H1 (cell line): ENCODE measurements around the gene PPY. TPM values are rescaled to one million over a fixed set of nuclear protein-coding genes. Genes with fewer than 3 reads are reported as not detected.

Experiments used
- ASH2L ChIP-seq: fragments of 200-600, 300-600 bp; sonication (generic); IDR thresholded peaks from one replicate; pipeline ENCODE4 v1.7.1; 2017; ENCODE audit warnings: low read length
- BACH1 ChIP-seq: IDR thresholded peaks from 2 replicates; pipeline ENCODE4 v1.6.1; 2012; ENCODE audit warnings: low read length, improper control_type of control experiment
- CBX8 ChIP-seq: fragments of 300-800, 300-1000 bp; sonication (generic); IDR thresholded peaks from 2 replicates; pipeline ENCODE4 v1.7.1; 2016; ENCODE audit warnings: low read depth, low read length, borderline replicate concordance
- CEBPB ChIP-seq: IDR thresholded peaks from 2 replicates; pipeline ENCODE4 v1.6.1; 2012; ENCODE audit warnings: low read depth, low read length
- EZH2 ChIP-seq: fragments of 200-600 bp; sonication (generic); IDR thresholded peaks from 2 replicates; pipeline ENCODE4 v1.7.1; 2012; ENCODE audit warnings: low read depth, mild to moderate bottlenecking, moderate library complexity, low read length, inconsistent platforms; ENCODE audit not compliant: severe bottlenecking
- FOSL1 ChIP-seq: IDR thresholded peaks from 2 replicates; pipeline ENCODE4 v1.6.1; 2011; ENCODE audit warnings: mild to moderate bottlenecking, low read depth, low read length, moderate library complexity; ENCODE audit not compliant: insufficient read depth
- KDM1A ChIP-seq: fragments of 200-600, 300-600 bp; sonication (generic); IDR thresholded peaks from 2 replicates; pipeline ENCODE4 v1.7.1; 2016; ENCODE audit warnings: mild to moderate bottlenecking, low read length, borderline replicate concordance
- KDM5A ChIP-seq: fragments of 200-600 bp; IDR thresholded peaks from 2 replicates; pipeline ENCODE4 v1.7.1; 2012; ENCODE audit warnings: mild to moderate bottlenecking, low read length, inconsistent platforms, mixed read lengths
- NRF1 ChIP-seq: IDR thresholded peaks from 2 replicates; pipeline ENCODE4 v1.6.1; 2011; ENCODE audit warnings: mild to moderate bottlenecking, low read depth, low read length, improper control_type of control experiment
- POLR2A ChIP-seq, 2 experiments: IDR thresholded peaks; 1 replicate in 1 of 2; 2 replicates in 1 of 2; pipeline ENCODE4 v1.6.1; 2011; ENCODE audit warnings: low read depth in 2 of 2, low read length in 2 of 2, mild to moderate bottlenecking in 2 of 2; ENCODE audit errors: control extremely low read depth in 1 of 2
- POLR2AphosphoS5 ChIP-seq: IDR thresholded peaks from 2 replicates; pipeline ENCODE4 v1.6.1; 2011; ENCODE audit warnings: low read depth, low read length
- RBBP5 ChIP-seq: IDR thresholded peaks from 2 replicates; pipeline ENCODE4 v1.7.1; 2012; ENCODE audit warnings: low read depth, mild to moderate bottlenecking, inconsistent platforms, low read length, moderate library complexity, borderline replicate concordance
- RXRA ChIP-seq: IDR thresholded peaks from 2 replicates; pipeline ENCODE4 v1.6.1; 2011; ENCODE audit warnings: low read depth, mild to moderate bottlenecking, low read length, moderate library complexity; ENCODE audit not compliant: insufficient read depth
- SIX5 ChIP-seq: IDR thresholded peaks from 2 replicates; pipeline ENCODE4 v1.6.1; 2011; ENCODE audit warnings: mild to moderate bottlenecking, low read depth, low read length
- SP1 ChIP-seq: IDR thresholded peaks from 2 replicates; pipeline ENCODE4 v1.6.1; 2011; ENCODE audit warnings: low read depth, low read length
- SP2 ChIP-seq: IDR thresholded peaks from 2 replicates; pipeline ENCODE4 v1.6.1; 2012; ENCODE audit warnings: mild to moderate bottlenecking, low read length, inconsistent platforms
- SRF ChIP-seq: IDR thresholded peaks from 2 replicates; pipeline ENCODE4 v1.6.1; 2011; ENCODE audit warnings: mild to moderate bottlenecking, low read depth, low read length, moderate library complexity
- SUZ12 ChIP-seq: fragments of 200-600 bp; sonication (generic); IDR thresholded peaks from 2 replicates; pipeline ENCODE4 v1.6.1; 2012; ENCODE audit warnings: mild to moderate bottlenecking, inconsistent platforms, low read length, moderate library complexity, mixed read lengths
- TAF7 ChIP-seq: optimal IDR thresholded peaks from 2 replicates; pipeline ENCODE3; 2011; ENCODE audit warnings: low read depth, mild to moderate bottlenecking, inconsistent platforms, low read length, moderate library complexity, borderline replicate concordance
- TCF12 ChIP-seq: IDR thresholded peaks from 2 replicates; pipeline ENCODE4 v1.6.1; 2011; ENCODE audit warnings: low read depth, mild to moderate bottlenecking, low read length
- ZNF274 ChIP-seq: IDR thresholded peaks from 2 replicates; pipeline ENCODE4 v1.7.0; 2012; ENCODE audit warnings: low read length, borderline replicate concordance; ENCODE audit errors: extremely low read depth
- polyA plus RNA-seq, 7 experiments: library from polyadenylated mRNA; depleted of rRNA in 3 of 7; stranded (reverse) in 5 of 7; unstranded in 2 of 7; fragments of >200 nt in 5 of 7; fragments of 200-250 nt in 2 of 7; gene quantifications; 1 replicate in 5 of 7; 2 replicates in 1 of 7; 4 replicates in 1 of 7; pipeline versions ENCODE4 v1.2.1 to v1.2.3, GENCODE V29; 2011 to 2013; ENCODE audit warnings: missing spikeins in 2 of 7, mixed read lengths in 2 of 7
- total RNA-seq: library from RNA; stranded (reverse); fragmentation: NEBNext Ultra II Directional; extraction: Animal tissue kit (Norgen Biotek cat#: 25700); gene quantifications from 2 replicates; pipeline ENCODE4 v1.2.1, GENCODE V29; 2021
- TF ChIP-seq, protein P1 (sequence below): IDR thresholded peaks from 2 replicates; pipeline ENCODE4 v1.6.1; 2011; ENCODE audit warnings: low read length, improper control_type of control experiment
- TF ChIP-seq, protein P2 (sequence below): IDR thresholded peaks from 2 replicates; pipeline ENCODE4 v1.6.1; 2011; ENCODE audit warnings: low read depth, mild to moderate bottlenecking, low read length; ENCODE audit not compliant: insufficient read depth

The PPY gene
- total and polyA plus RNA-seq, 2 of the 8 experiments (the other 6 are each of a cell fraction or from before 2014, with no cell fraction given), result 0.26 TPM; not detected in 1

DNA sequence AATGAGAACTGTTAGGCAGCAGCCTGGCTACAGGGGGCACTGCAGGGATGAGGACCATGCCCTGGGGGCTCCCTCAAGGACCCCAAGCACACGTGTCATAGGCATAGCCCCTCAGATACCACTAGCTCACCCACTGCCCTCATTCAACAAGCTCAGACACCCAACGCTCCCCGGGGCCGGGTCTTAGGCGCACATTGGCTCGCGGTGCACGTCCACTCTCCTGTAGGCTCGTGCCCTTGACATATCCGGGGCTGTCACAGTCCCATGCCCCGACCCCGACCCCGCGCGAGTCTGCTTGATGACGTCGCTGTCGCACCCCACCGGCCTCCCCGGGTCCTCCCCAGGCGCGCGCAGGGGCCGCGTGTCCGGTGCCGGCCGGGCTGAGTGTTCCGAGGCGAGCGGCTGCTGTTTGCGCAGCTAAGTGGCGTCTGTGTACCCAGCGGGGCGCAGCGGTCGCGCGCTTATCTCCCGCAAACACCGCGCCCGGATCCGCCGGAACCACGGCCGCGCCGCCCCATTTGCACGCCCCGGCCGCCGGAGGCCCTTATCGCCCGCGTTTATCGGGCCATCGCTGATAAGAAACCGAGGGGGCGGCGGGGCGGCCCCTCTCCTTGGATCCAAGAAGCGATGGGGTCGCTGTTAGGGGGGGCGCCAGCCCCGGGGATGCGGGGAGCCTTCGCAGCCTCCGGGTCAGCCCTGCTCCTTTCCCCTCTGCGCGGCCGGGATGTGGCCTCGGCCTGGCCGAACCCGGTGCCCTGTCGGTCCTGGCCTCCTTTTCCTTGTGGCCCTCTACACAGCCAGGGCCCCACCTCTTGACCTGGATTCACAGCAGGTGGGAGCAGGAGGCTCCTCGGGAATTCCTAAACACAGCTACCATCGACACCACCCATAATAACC is 41.5 kb upstream of the PPY start (continued):
- TF ChIP-seq RBBP5 (no peak; the same call in 1 of the 2 replicates), POLR2A (IDR thresholded peaks at IDR 0.05; ENCODE audit: control extremely low read depth in 1 of 2, low read depth in 2 of 2, low read length in 2 of 2) (no peak), POLR2AphosphoS5 (no peak), TCF12 (no peak), KDM1A (no peak), KDM5A (no peak), SIX5 (no peak), FOSL1 (no peak), BACH1 (no peak), EZH2 (no peak), ZNF274 (no peak), NRF1 (no peak), ASH2L (peak; percentile 66), CEBPB (no peak), SUZ12 (peak; percentile 49; the same call in 1 of the 2 replicates), SRF (no peak), SP2 (no peak), CBX8 (no peak), RXRA (no peak), SP1 (peak; percentile 90), TAF7 (no peak)
- TF ChIP-seq, protein P1, sequence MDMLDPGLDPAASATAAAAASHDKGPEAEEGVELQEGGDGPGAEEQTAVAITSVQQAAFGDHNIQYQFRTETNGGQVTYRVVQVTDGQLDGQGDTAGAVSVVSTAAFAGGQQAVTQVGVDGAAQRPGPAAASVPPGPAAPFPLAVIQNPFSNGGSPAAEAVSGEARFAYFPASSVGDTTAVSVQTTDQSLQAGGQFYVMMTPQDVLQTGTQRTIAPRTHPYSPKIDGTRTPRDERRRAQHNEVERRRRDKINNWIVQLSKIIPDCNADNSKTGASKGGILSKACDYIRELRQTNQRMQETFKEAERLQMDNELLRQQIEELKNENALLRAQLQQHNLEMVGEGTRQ, result no peak
- TF ChIP-seq, protein P2, sequence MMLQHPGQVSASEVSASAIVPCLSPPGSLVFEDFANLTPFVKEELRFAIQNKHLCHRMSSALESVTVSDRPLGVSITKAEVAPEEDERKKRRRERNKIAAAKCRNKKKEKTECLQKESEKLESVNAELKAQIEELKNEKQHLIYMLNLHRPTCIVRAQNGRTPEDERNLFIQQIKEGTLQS, result no peak
